OCI-LY3 (cell line): ENCODE results near the gene MGAT5B.
"Not testable (repeated sequence)": the region's sequence is repeated elsewhere in the genome, so short reads cannot be mapped to it uniquely, and the experiment has no call there.

Source experiments
- H2AFZ ChIP-seq: fragments of 200-600, 300-600 bp; shearing (Covaris generic); 2 replicates; pipeline ENCODE4 v1.6.0; 2014; ENCODE audit warnings: antibody characterized with exemption, low read depth, low read length
- H3K27ac ChIP-seq: fragments of 200-600, 300-600 bp; sonication (generic); 2 replicates; pipeline ENCODE4 v1.5.1; 2014; ENCODE audit warnings: mild to moderate bottlenecking, low read length, moderate library complexity, mixed read lengths
- H3K27me3 ChIP-seq: fragments of 200-600, 300-600 bp; sonication (generic); 2 replicates; pipeline ENCODE4 v1.6.1; 2014; ENCODE audit warnings: low read depth, low read length, mixed read lengths
- H3K36me3 ChIP-seq: fragments of 200-600, 300-600 bp; sonication (generic); replicated peaks from 2 replicates; pipeline ENCODE3; 2014; ENCODE audit warnings: low read depth, low read length, mixed read lengths
- H3K4me1 ChIP-seq: fragments of 300-600, 200-600 bp; sonication (generic); 2 replicates; pipeline ENCODE4 v1.6.1; 2014; ENCODE audit warnings: low read length, mixed read lengths
- H3K4me2 ChIP-seq: fragments of 200-600, 300-600 bp; sonication (generic); 2 replicates; pipeline ENCODE4 v1.6.1; 2014; ENCODE audit warnings: low read length, mixed read lengths
- H3K4me3 ChIP-seq: fragments of 300-600, 200-600 bp; sonication (generic); 2 replicates; pipeline ENCODE4 v1.5.1; 2014; ENCODE audit warnings: antibody characterized with exemption, mild to moderate bottlenecking, low read length, moderate library complexity
- H3K79me2 ChIP-seq: fragments of 300-600, 200-600 bp; shearing (Covaris generic); 2 replicates; pipeline ENCODE4 v1.6.1; 2014; ENCODE audit warnings: mild to moderate bottlenecking, low read length, mixed read lengths
- H3K9ac ChIP-seq: fragments of 300-600, 200-600 bp; shearing (Covaris generic); 2 replicates; pipeline ENCODE4 v1.6.0; 2014; ENCODE audit warnings: mild to moderate bottlenecking, low read length, moderate library complexity
- H3K9me3 ChIP-seq: fragments of 200-600, 300-600 bp; shearing (Covaris generic); 2 replicates; pipeline ENCODE4 v1.6.1; 2014; ENCODE audit warnings: low read length, mixed read lengths; ENCODE audit not compliant: insufficient read depth
- H4K20me1 ChIP-seq: fragments of 200-600, 300-600 bp; sonication (generic); 2 replicates; pipeline ENCODE4 v1.6.1; 2016; ENCODE audit warnings: low read length, mixed read lengths; ENCODE audit not compliant: insufficient read depth
- CTCF ChIP-seq: fragments of 200-600, 300-600 bp; sonication (generic); IDR thresholded peaks from 2 replicates; pipeline ENCODE4 v1.5.1; 2014; ENCODE audit warnings: antibody characterized with exemption, low read length, low read depth
- EZH2phosphoT487 ChIP-seq: fragments of 200-600 bp; shearing (Covaris generic); IDR thresholded peaks from 2 replicates; pipeline ENCODE4 v1.6.1; 2018; ENCODE audit warnings: antibody characterized with exemption, mixed run types, low read depth

Gene MGAT5B

GRCh38 chr17:76840884-76841775 lies 27.1 kb upstream of the MGAT5B start:
- no peak overlapping the region for H3K4me2 ChIP-seq
- peaks cover 41% of the 10 kb centered on the region for H3K27me3 ChIP-seq
- no peaks in the 10 kb centered on the region for H4K20me1 ChIP-seq
- H2AFZ ChIP-seq = no peak overlapping the region
- no peak overlapping the region for H3K4me3 ChIP-seq
- H3K27ac ChIP-seq = no peak overlapping the region
- H3K36me3 ChIP-seq = no peaks in the 10 kb centered on the region
- no peaks in the 10 kb centered on the region for H3K79me2 ChIP-seq
- no peak overlapping the region for H3K9ac ChIP-seq
- TF ChIP-seq CTCF (no peak), EZH2phosphoT487 (no peak)
- no peaks in the 10 kb centered on the region for H3K4me1 ChIP-seq
- H3K9me3 ChIP-seq = no peaks in the 10 kb centered on the region

DNA sequence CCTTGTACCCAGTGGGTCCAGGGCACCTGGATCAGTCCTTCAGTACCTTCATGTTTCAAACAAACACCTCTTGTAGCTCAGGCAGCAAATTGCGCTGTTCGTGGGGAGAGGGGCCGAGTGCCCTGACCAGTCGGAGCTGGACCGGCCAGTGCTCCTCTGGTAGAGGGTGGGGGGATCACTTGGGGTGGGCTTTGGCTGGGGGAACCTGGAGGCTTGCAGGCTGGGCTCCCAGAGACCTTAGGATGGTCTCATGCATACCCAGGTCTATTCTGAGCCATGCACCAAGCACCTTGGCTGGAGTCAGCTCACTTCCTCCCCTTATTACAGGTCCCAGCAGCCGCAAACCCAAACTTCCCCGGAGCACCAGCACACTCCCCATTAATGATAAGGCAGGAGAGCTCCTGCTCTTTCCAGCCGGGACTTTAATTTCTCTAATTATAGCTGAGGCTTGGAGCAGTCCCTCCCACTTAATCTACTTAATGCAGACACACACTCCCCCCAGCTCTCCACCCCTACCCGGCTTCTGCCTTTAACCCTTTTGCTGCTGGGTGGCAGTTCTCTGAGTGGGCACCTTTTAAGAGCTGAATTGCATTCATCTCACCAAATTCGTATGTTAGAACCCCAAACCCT lies 26.3 kb upstream of the MGAT5B start:
- no peak overlapping the region for H3K4me3 ChIP-seq

GRCh38 chr17:76843068-76843467 lies 25.1 kb upstream of the MGAT5B start:
- not testable (repeated sequence) for H4K20me1 ChIP-seq, H3K36me3 ChIP-seq, H2AFZ ChIP-seq, H3K4me2 ChIP-seq, H3K4me1 ChIP-seq, H3K4me3 ChIP-seq, H3K79me2 ChIP-seq, H3K9ac ChIP-seq, H3K9me3 ChIP-seq, H3K27ac ChIP-seq
- H3K27me3 ChIP-seq = peaks cover 50% of the 10 kb centered on the region

More for the DNA sequence above, 26.3 kb upstream of the MGAT5B start:
- no peak overlapping the region for H3K4me2 ChIP-seq
- H4K20me1 ChIP-seq = no peaks in the 10 kb centered on the region
- H2AFZ ChIP-seq = no peak overlapping the region
- no peaks in the 10 kb centered on the region for H3K36me3 ChIP-seq
- TF ChIP-seq EZH2phosphoT487 (no peak), CTCF (no peak)
- H3K9me3 ChIP-seq = no peaks in the 10 kb centered on the region
- H3K27ac ChIP-seq = no peak overlapping the region
- H3K79me2 ChIP-seq = no peaks in the 10 kb centered on the region
- H3K9ac ChIP-seq = no peak overlapping the region
- H3K27me3 ChIP-seq = peaks cover 46% of the 10 kb centered on the region
- no peaks in the 10 kb centered on the region for H3K4me1 ChIP-seq

DNA sequence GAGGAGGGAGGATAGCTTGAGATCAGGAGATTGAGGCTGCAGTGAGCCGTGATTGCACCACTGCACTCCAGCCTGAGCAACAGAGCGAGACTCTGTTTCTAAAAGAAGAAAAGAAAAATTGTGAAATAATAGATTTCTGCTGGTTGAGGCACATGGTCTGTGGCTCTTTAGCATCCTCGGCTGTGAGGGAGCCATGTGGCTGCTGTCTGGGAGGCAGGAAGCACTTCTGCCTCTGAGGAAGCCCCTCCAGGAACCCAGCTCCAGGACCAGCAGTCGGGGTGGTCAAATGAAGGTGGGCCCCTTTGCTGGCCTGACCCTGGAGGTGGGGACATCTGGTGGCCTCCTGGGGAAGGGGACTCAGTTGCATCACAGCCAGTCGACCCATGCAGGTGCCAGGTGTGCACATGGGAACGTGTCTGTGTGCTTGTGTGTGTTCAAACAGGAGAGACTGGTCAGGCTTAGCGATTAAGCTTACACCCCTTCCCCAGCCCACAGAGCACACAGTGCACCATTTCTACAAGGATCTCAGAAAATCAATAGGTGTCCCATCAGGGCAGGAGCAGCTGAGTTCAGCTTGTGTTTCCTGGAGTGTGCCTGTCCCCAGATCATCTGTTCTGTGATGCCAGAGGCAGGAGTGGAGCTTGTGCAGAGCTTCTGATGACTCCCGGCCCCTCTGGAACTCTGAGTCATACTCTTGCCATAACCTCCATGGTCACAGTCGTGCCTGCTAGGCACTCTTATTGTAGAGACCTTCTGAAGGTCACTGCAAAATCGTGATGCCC lies 24.3 kb upstream of the MGAT5B start:
- Histone ChIP-seq H3K4me2 (no peak overlapping the region), H3K27ac (no peak overlapping the region), H4K20me1 (no peaks in the 10 kb centered on the region), H3K4me1 (no peaks in the 10 kb centered on the region), H3K27me3 (peaks cover 50% of the 10 kb centered on the region), H3K9me3 (no peaks in the 10 kb centered on the region), H2AFZ (no peak overlapping the region), H3K9ac (no peak overlapping the region), H3K79me2 (no peaks in the 10 kb centered on the region), H3K4me3 (no peak overlapping the region), H3K36me3 (no peaks in the 10 kb centered on the region)
- TF ChIP-seq CTCF = no peak
